H1 (cell line): ENCODE measurements around the gene FHL2. TPM values are rescaled to one million over a fixed set of nuclear protein-coding genes. Genes with fewer than 3 reads are reported as not detected.

Experiments
- CTCF ChIA-PET: fragments of 300-600 bp; sonication (Branson Sonifier 250); formaldehyde crosslinking; loops from one replicate; lab custom pipeline; 2021; ENCODE audit not compliant: partially characterized antibody; lab: Charles Lee
- POLR2A ChIA-PET: fragments of 300-600 bp; sonication (Branson Sonifier 250); formaldehyde crosslinking; loops from one replicate; lab custom pipeline; 2021; ENCODE audit warnings: inconsistent platforms; ENCODE audit not compliant: partially characterized antibody; lab: Charles Lee
- DNase-seq, 2 experiments: peaks; one replicate each; pipeline versions ENCODE4 v3.0.0 to v3.0.0-alpha.2; 2010 to 2022; ENCODE audit warnings: low spot score in 2 of 2, low read depth in 1 of 2, mixed read lengths in 1 of 2
- FAIRE-seq: peaks from 2 replicates; lab custom pipeline; 2011; peaks lifted over from hg19 to GRCh38; lab: Jason Lieb, UNC
- H2AFZ ChIP-seq: 2 replicates; pipeline ENCODE4 v1.8.1; 2012; ENCODE audit warnings: low read length, inconsistent platforms
- H2AK5ac ChIP-seq: 2 replicates; pipeline ENCODE4 v1.6.1; 2013; ENCODE audit warnings: low read depth, low read length
- H2BK120ac ChIP-seq: replicated peaks from 2 replicates; pipeline ENCODE3; 2013; ENCODE audit warnings: low read depth, low read length, inconsistent platforms
- H2BK12ac ChIP-seq: 2 replicates; pipeline ENCODE4 v1.6.1; 2013; ENCODE audit warnings: low read depth, low read length
- H2BK15ac ChIP-seq: 2 replicates; pipeline ENCODE4 v1.6.1; 2013; ENCODE audit warnings: low read length
- H2BK20ac ChIP-seq: 2 replicates; pipeline ENCODE4 v1.6.1; 2013; ENCODE audit warnings: low read length
- H2BK5ac ChIP-seq: 2 replicates; pipeline ENCODE4 v1.6.1; 2013; ENCODE audit warnings: low read depth, low read length
- H3K14ac ChIP-seq: 2 replicates; pipeline ENCODE4 v1.6.1; 2013; ENCODE audit warnings: inconsistent platforms; ENCODE audit not compliant: insufficient read length
- H3K18ac ChIP-seq: 2 replicates; pipeline ENCODE4 v1.6.1; 2013; ENCODE audit warnings: low read length; ENCODE audit errors: extremely low read depth
- H3K23ac ChIP-seq: 2 replicates; pipeline ENCODE4 v1.6.1; 2013; ENCODE audit warnings: inconsistent platforms; ENCODE audit not compliant: insufficient read length
- H3K23me2 ChIP-seq: 2 replicates; pipeline ENCODE4 v1.6.1; 2013; ENCODE audit warnings: low read depth, low read length
- H3K27ac ChIP-seq: 2 replicates; pipeline ENCODE4 v1.6.1; 2011; ENCODE audit warnings: low read depth, low read length, inconsistent platforms
- H3K27me3 ChIP-seq, 4 experiments: replicated peaks in 1 of 4; 1 replicate in 1 of 4; 2 replicates in 3 of 4; pipeline versions ENCODE4 v1.6.1 to v1.8.1; 2011 to 2013; ENCODE audit warnings: low read length in 3 of 4, mild to moderate bottlenecking in 3 of 4, inconsistent platforms in 2 of 4, mixed read lengths in 2 of 4, moderate library complexity in 1 of 4; ENCODE audit not compliant: control insufficient read depth in 3 of 4, insufficient read depth in 3 of 4; ENCODE audit errors: extremely low read depth in 1 of 4
- H3K36me3 ChIP-seq, 4 experiments: 2 replicates each; pipeline versions ENCODE4 v1.6.1 to v1.8.1; 2011 to 2013; ENCODE audit warnings: mild to moderate bottlenecking in 4 of 4, low read length in 3 of 4, moderate library complexity in 2 of 4, control low read depth in 1 of 4, inconsistent platforms in 1 of 4; ENCODE audit not compliant: insufficient read depth in 4 of 4, control insufficient read depth in 2 of 4
- H3K4ac ChIP-seq: replicated peaks from 2 replicates; pipeline ENCODE3; 2013; ENCODE audit warnings: low read length, low read depth, mixed read lengths, inconsistent platforms; ENCODE audit not compliant: insufficient read length
- H3K4me1 ChIP-seq, 4 experiments: replicated peaks in 1 of 4; 1 replicate in 1 of 4; 2 replicates in 3 of 4; pipeline versions ENCODE4 v1.6.1 to v1.8.1; 2011 to 2013; ENCODE audit warnings: low read length in 3 of 4, inconsistent platforms in 2 of 4, mixed read lengths in 1 of 4; ENCODE audit not compliant: insufficient read depth in 4 of 4, control insufficient read depth in 3 of 4
- H3K4me2 ChIP-seq, 2 experiments: 2 replicates each; pipeline versions ENCODE4 v1.6.1 to v1.8.1; 2011 to 2013; ENCODE audit warnings: low read depth in 2 of 2, low read length in 2 of 2, control low read depth in 1 of 2, inconsistent platforms in 1 of 2, mild to moderate bottlenecking in 1 of 2; ENCODE audit not compliant: insufficient read depth in 1 of 2
- H3K4me3 ChIP-seq, 4 experiments: fragments of 200-600, 300-600 bp in 1 of 4; sonication (generic), shearing (Covaris generic), sonication (Bioruptor Twin) in 1 of 4; 2 replicates each; pipeline versions ENCODE4 v1.5.1 to v1.8.1; 2011 to 2016; ENCODE audit warnings: low read length in 4 of 4, low read depth in 3 of 4, control low read depth in 2 of 4, inconsistent platforms in 2 of 4, mild to moderate bottlenecking in 2 of 4, mixed read lengths in 1 of 4, moderate library complexity in 1 of 4; ENCODE audit not compliant: insufficient read depth in 2 of 4; ENCODE audit errors: extremely low read depth in 1 of 4
- H3K56ac ChIP-seq: replicated peaks from 2 replicates; pipeline ENCODE3; 2013; ENCODE audit warnings: low read depth, mild to moderate bottlenecking, mixed read lengths, low read length, inconsistent platforms; ENCODE audit not compliant: insufficient read length
- H3K79me1 ChIP-seq: 2 replicates; pipeline ENCODE4 v1.6.1; 2013; ENCODE audit warnings: low read depth, low read length, control low read depth
- H3K79me2 ChIP-seq, 2 experiments: 2 replicates each; pipeline versions ENCODE4 v1.6.1 to v1.8.1; 2012 to 2013; ENCODE audit warnings: low read length in 2 of 2, mild to moderate bottlenecking in 2 of 2, inconsistent platforms in 1 of 2; ENCODE audit not compliant: insufficient read depth in 2 of 2, control insufficient read depth in 1 of 2
- H3K9ac ChIP-seq, 4 experiments: replicated peaks in 1 of 4; 1 replicate in 1 of 4; 2 replicates in 3 of 4; pipeline versions ENCODE4 v1.6.1 to v1.8.1; 2011 to 2013; ENCODE audit warnings: low read depth in 3 of 4, low read length in 3 of 4, control low read depth in 2 of 4, mild to moderate bottlenecking in 2 of 4, moderate library complexity in 2 of 4, inconsistent platforms in 1 of 4; ENCODE audit errors: extremely low read depth in 1 of 4
- H3K9me3 ChIP-seq, 2 experiments: 2 replicates each; pipeline versions ENCODE4 v1.6.1 to v1.8.1; 2012 to 2013; ENCODE audit warnings: mild to moderate bottlenecking in 2 of 2, moderate library complexity in 2 of 2, control low read depth in 1 of 2, inconsistent platforms in 1 of 2, low read depth in 1 of 2, low read length in 1 of 2, mixed read lengths in 1 of 2; ENCODE audit not compliant: insufficient read depth in 2 of 2
- H4K20me1 ChIP-seq, 2 experiments: replicated peaks in 1 of 2; 2 replicates each; pipeline versions ENCODE3 to v1.8.1; 2011 to 2013; ENCODE audit warnings: inconsistent platforms in 2 of 2, low read length in 2 of 2, mild to moderate bottlenecking in 1 of 2; ENCODE audit not compliant: insufficient read depth in 2 of 2, control insufficient read depth in 1 of 2
- H4K5ac ChIP-seq: 2 replicates; pipeline ENCODE4 v1.6.1; 2013; ENCODE audit warnings: low read length, low read depth, mixed read lengths, inconsistent platforms; ENCODE audit not compliant: insufficient read length
- H4K8ac ChIP-seq: 2 replicates; pipeline ENCODE4 v1.8.0; 2013; ENCODE audit warnings: mild to moderate bottlenecking, moderate library complexity, low read length, inconsistent platforms; ENCODE audit not compliant: insufficient read depth; ENCODE audit errors: extremely low read depth
- H4K91ac ChIP-seq: replicated peaks from 2 replicates; pipeline ENCODE3; 2013; ENCODE audit warnings: low read length, mixed read lengths, inconsistent platforms; ENCODE audit not compliant: insufficient read length
- ASH2L ChIP-seq: fragments of 200-600, 300-600 bp; sonication (generic); IDR thresholded peaks from one replicate; pipeline ENCODE4 v1.7.1; 2017; ENCODE audit warnings: low read length
- E2F6 ChIP-seq: IDR thresholded peaks from 2 replicates; pipeline ENCODE4 v1.6.1; 2012; ENCODE audit warnings: inconsistent platforms
- WGBS, 2 experiments: shearing (Covaris generic) in 1 of 2; methylation state at CpG; one replicate each; pipeline versions ENCODE4 v1.1.6 to v1.1.7; 2013 to 2015; ENCODE audit warnings: low lambda C conversion rate in 2 of 2, mixed read lengths in 2 of 2, inconsistent platforms in 1 of 2, low coverage in 1 of 2, missing lambda C conversion rate in 1 of 2; ENCODE audit not compliant: insufficient replicate concordance in 2 of 2, insufficient coverage in 1 of 2, insufficient read length in 1 of 2; ENCODE audit errors: extremely low coverage in 1 of 2, missing lambda C conversion rate in 1 of 2; 5-methylcytosine and 5-hydroxymethylcytosine counted together
- polyA plus RNA-seq, 7 experiments: library from polyadenylated mRNA; depleted of rRNA in 3 of 7; stranded (reverse) in 5 of 7; unstranded in 2 of 7; fragments of >200 nt in 5 of 7; fragments of 200-250 nt in 2 of 7; gene quantifications; 1 replicate in 5 of 7; 2 replicates in 1 of 7; 4 replicates in 1 of 7; pipeline versions ENCODE4 v1.2.1 to v1.2.3, GENCODE V29; 2011 to 2013; ENCODE audit warnings: missing spikeins in 2 of 7, mixed read lengths in 2 of 7
- total RNA-seq: library from RNA; stranded (reverse); fragmentation: NEBNext Ultra II Directional; extraction: Animal tissue kit (Norgen Biotek cat#: 25700); gene quantifications from 2 replicates; pipeline ENCODE4 v1.2.1, GENCODE V29; 2021

Gene FHL2
- total and polyA plus RNA-seq, 2 of the 8 experiments (the other 6 are each of a cell fraction or from before 2014, with no cell fraction given) = 33.2 to 64.3 TPM

- POLR2A ChIA-PET = interaction anchor here (1.2 to 1.7 kb wide), 2 partner anchors 41 to 45 kb away, joined by 3 to 9 read pairs; partner anchors contain the start of gene FHL2
- no peaks in the 10 kb centered on the region for H3K23me2 ChIP-seq
These were observed 45.1 kb upstream of the FHL2 start for GRCh38 chr2:105443617-105444598.

More at GRCh38 chr2:105443617-105444598, 45.1 kb upstream of the FHL2 start:
- H3K18ac ChIP-seq = no peak overlapping the region; the same call in 1 of the 2 replicates
- H4K8ac ChIP-seq = peak overlapping the region; percentile 31; the same call in 1 of the 2 replicates
- H3K4me2 ChIP-seq = no peak overlapping the region; a peak in 2 of 4 replicates
- DNase-seq = no peak
- no peak overlapping the region for H3K23ac ChIP-seq
- no peaks in the 10 kb centered on the region for H3K79me2 ChIP-seq
- H2BK20ac ChIP-seq = no peak overlapping the region
- no peak overlapping the region for H2BK15ac ChIP-seq
- no peak overlapping the region for H3K56ac ChIP-seq
- H3K14ac ChIP-seq = no peak overlapping the region
- no peak overlapping the region for H2BK5ac ChIP-seq
- no peak overlapping the region for H4K91ac ChIP-seq
- no peak overlapping the region for H2AK5ac ChIP-seq
- peak overlapping the region; percentile 99 for H2AFZ ChIP-seq
- H4K5ac ChIP-seq = no peak overlapping the region
- H3K4me3 ChIP-seq = no peak overlapping the region
- no peaks in the 10 kb centered on the region for H3K27me3 ChIP-seq
- H2BK12ac ChIP-seq = 0 out of 2 replicates have a peak overlapping the region, but pooled peaks have one; percentile 0
- no peaks in the 10 kb centered on the region for H3K79me1 ChIP-seq
- no peak overlapping the region for H2BK120ac ChIP-seq
- no peak overlapping the region for H3K4ac ChIP-seq
- H3K4me1 ChIP-seq = peaks cover 0 to 7% (median under 1%) of the 10 kb centered on the region in 4 experiments; a peak in 2 of 7 replicates
- no peaks in the 10 kb centered on the region for H4K20me1 ChIP-seq
- no peak overlapping the region for H3K27ac ChIP-seq
- no peak for TF ChIP-seq ASH2L
- TF ChIP-seq E2F6 = peak; percentile 38; the same call in 1 of the 2 replicates
- WGBS, 2 experiments = 73% methylated on average over 10 of the region's 10 CpGs; no CpG with 5 or more reads in 1 of the 2 experiments
- FAIRE-seq = no peak
- H3K9me3 ChIP-seq = no peaks in the 10 kb centered on the region
- H3K36me3 ChIP-seq = no peaks in the 10 kb centered on the region
- H3K9ac ChIP-seq = no peak overlapping the region
- CTCF ChIA-PET = interaction anchor here (1.0 to 1.4 kb wide), 5 partner anchors 11 to 79 kb away, joined by 4 to 6 read pairs (median 5); no protein-coding TSS in a partner anchor
